HG03432 (cell line): ENCODE results near the gene HOXD9.

Source experiments
- ATAC-seq: cut with Tn5 transposase; IDR thresholded peaks from one replicate; pipeline ENCODE4 v1.9.1; 2021; ENCODE audit warnings: mild to moderate bottlenecking, moderate library complexity; ENCODE audit not compliant: unreplicated experiment

The HOXD9 gene

GRCh38 chr2:176152350-176153181 lies 30.0 kb downstream of the HOXD9 start:
- no peak for ATAC-seq

- no peak for ATAC-seq
These were observed 32.2 kb downstream of the HOXD9 start for GRCh38 chr2:176154576-176155252.

- no peak for ATAC-seq
These were observed 33.0 kb downstream of the HOXD9 start for GRCh38 chr2:176155356-176156044.

DNA sequence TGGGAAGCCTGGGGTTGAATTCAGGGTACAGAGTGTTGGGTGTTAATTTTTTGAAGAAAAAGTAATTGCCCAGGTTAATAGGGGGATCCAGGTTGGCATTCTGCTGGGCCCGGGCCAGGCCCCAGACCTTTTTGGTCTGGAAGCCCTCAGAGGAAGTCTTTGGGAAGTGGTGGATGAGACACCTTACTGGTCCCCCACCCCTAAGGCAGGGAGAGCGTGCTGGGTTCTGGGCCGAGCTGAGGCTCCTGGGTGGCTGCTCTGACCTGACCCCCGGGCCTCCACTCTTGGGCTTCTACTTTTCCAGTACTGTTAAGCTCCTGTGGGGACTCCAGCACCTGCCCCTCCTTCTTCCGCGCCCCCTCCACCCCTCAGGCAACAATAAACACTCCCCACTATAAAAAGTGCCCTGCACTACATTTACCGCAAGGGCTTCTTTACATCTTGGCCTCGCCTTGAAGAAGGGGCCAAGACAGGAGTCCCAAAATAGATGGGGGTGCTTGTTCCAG lies 33.8 kb downstream of the HOXD9 start:
- ATAC-seq, result no peak

GRCh38 chr2:176156807-176157498 lies 34.4 kb downstream of the HOXD9 start, which contains the start of gene HOXD3:
Gene HOXD3 (plus strand): TSS chr2:176157307. CDS start chr2:176169115, 11,808 bp downstream.
- ATAC-seq, result no peak

- no peak for ATAC-seq
These were observed 35.1 kb downstream of the HOXD9 start for GRCh38 chr2:176157499-176158185.

DNA sequence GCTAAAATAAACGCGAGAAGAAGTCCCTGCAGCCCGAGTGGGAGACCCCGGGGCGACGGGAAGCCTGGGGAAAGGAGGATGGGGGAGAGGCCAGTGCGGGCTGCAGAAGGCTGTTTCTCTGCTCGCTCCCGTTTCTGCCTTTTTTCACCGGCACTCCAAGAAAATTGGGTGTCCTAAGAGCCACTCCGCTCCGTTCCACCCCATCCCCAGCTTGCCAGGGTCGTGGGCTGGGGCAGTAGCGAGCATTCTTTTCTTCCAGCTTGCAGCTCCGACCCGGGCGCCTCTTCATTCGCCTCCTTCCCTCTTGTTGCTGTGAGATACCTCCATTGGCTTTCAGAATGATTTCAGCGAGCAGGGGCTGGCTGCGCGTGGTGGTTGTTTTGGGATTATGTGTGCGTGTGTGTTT lies 35.7 kb downstream of the HOXD9 start:
- ATAC-seq, result no peak

- no peak for ATAC-seq
These were observed 36.5 kb downstream of the HOXD9 start for GRCh38 chr2:176158855-176159662.

DNA sequence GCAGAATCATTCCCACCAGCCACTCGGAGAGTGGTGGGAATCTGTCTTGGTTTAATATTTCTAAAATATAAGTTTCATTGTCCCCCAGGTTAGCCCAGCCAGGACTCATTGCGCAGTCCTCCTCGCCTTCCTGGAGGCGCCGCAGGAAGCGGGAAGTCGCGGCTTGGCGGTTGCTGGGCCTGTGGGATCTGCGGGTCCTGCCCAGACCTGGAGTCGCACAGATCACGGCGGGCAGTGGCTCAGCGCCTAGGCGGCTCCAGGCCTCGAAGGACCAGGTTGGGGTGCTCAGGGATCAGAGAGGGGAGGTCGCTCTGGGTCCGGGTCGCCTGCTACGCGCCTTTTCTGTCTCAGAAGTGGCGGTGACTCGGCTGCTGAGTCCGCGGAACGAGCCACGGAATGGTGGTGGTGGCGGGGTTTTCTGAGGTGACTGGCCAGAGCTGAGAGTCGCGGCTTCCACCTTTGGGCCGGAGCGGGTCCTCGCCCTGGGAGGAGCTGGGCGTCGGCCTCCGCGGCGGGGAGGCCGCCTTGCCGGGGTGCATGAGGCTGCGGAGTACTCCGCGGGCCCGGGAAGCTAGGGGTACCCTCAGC lies 37.2 kb downstream of the HOXD9 start:
- no peak for ATAC-seq

DNA sequence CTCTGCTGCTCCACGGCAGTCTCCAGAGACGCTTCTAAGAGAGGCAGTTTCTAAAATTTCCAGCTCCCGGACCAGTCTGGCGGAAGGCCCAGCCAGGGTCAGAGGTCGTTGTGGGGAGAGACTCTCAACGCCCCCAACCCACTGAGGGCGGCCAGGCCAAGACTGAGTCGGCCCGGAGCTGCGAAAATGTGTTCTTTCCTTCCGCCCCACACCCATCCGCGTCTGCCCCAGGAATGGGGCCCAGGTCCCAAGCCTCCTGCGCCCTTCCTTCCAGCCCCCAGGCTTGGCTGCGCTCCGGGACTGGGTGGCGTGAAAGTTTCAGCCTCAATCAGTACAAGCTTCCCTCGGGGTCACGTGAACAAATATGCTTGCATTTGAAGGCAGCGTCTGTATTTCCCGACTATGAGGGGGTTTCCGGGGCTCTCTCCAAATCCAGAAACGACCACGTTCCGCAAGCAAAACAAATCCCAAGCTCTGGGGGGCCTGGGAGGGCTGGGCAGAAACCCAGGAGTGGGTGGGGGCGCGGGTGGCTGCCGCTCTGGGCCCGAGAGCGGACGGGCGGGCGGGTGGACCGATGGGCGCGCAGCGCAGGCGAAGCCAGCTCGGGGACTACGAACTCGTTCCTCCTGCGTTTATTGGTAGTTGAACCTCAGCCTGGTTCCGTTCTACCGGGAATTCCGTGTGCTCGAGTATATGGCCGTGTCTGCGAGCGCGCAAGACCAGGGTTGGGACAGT lies 37.9 kb downstream of the HOXD9 start:
- ATAC-seq, result no peak

- no peak for ATAC-seq
These were observed 38.7 kb downstream of the HOXD9 start for GRCh38 chr2:176160986-176161824.

- ATAC-seq, result no peak
These were observed 39.5 kb downstream of the HOXD9 start for GRCh38 chr2:176161825-176162626.

GRCh38 chr2:176162911-176163671 lies 40.6 kb downstream of the HOXD9 start:
- ATAC-seq, result no peak

DNA sequence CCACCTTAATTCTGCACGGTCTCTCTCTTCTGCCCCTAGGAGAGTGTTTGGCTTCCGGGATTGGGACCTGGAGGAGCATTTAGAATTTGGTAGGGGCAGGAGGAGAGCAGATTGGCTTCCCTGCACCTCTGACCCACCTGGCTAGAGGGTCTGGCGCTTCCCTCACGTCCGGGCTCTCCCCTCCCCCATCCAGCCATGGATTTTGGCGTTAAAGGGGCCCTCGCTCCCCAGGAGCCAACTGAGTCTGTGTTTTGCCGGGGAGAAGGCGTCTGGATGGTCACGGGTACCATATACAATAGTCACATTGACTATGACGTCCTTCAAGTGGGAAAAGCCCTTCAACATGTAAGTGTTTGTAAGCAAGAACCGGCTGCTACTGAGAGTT lies 41.1 kb downstream of the HOXD9 start:
- no peak for ATAC-seq

DNA sequence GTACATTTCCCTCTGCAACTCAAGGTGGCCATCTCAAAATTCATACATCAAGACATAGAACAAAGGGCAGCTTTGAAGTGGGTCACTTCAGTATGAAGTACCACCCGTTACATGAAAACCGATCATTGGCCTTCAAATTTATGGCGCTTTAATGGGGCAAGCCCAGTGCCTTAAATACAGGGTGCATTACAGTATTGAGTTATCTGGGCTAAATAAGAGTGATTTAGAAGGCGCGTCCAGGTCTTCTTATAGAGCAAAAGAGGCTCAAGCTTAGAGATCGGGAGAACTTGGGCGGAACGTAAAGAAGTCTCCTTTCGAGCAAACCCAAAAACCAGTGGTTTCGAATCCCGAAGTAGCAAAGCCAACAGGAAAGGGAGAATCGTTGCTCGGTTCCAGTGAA lies 41.7 kb downstream of the HOXD9 start:
- no peak for ATAC-seq
